Dermis lymphatic vessel endothelial cell (primary cell): Measurements from ENCODE around the gene OTOP2. TPM values are rescaled to one million over a fixed set of nuclear protein-coding genes. Genes with fewer than 3 reads are reported as not detected.

ENCODE experiments used
- total RNA-seq: library from RNA; depleted of rRNA; stranded (reverse); fragments of >200 nt; gene quantifications from 2 replicates; pipeline ENCODE4 v1.2.1, GENCODE V29; 2014

OTOP2 gene, protein sequence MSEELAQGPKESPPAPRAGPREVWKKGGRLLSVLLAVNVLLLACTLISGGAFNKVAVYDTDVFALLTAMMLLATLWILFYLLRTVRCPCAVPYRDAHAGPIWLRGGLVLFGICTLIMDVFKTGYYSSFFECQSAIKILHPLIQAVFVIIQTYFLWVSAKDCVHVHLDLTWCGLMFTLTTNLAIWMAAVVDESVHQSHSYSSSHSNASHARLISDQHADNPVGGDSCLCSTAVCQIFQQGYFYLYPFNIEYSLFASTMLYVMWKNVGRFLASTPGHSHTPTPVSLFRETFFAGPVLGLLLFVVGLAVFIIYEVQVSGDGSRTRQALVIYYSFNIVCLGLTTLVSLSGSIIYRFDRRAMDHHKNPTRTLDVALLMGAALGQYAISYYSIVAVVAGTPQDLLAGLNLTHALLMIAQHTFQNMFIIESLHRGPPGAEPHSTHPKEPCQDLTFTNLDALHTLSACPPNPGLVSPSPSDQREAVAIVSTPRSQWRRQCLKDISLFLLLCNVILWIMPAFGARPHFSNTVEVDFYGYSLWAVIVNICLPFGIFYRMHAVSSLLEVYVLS
- total RNA-seq, result not detected in 2 replicates

GRCh38 chr17:74924250-74924948 lies at the start of gene OTOP2:
TSS of gene OTOP2 (plus strand) at chr17:74924273. CDS start at chr17:74924633, 360 bp downstream.

GRCh38 chr17:74892974-74893911 lies 30.8 kb upstream of the OTOP2 start, which contains the start of gene FADS6:
TSS of gene FADS6 (minus strand) at chr17:74893633. CDS start at chr17:74893595, 38 bp downstream.

DNA sequence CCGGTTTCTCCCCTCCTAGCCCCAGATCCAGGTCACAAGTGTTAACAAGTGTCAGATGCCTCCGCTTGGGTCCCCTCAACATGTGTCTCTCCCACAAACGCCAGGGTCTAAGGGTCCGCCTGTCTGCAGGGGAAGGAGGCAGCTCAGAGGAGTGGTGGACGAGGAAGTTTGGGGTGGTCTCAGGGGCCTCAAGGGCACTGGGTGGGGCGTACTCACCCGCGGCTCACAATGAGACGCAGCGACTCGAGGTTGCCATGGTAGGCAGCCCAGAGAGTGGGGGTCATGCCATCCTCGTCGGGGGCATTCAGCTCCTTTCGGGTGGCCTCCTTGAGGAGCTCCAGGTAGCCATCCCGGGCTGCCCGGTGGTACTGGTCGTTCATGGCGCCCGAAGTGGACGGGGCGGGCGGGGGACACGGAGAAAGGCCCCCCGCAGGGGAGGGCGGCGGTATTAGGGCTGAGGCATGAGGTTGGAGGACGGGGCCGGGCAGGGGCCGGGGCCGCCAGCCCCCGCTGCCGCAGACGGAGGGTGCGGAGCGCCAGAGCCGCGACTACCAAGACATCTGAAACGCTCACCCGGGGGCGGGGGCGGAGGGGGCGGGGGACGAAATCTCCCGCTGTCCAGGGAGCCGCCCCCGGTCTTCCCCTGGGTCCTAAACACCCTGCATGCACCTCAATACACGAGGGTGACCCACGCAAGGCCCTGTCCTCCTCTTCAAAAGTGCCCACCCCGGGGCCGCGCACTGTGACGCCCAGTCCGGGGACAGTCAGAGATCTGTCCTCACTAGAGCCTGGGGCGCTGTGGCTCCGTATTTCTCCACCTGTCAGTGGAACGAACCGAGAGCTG lies 1.2 kb upstream of the OTOP2 start, which contains the start of gene USH1G:
USH1G (minus strand) TSS at position 562 of the 844 bp plus-strand sequence; CDS start at position 380, 182 bp downstream.

GRCh38 chr17:74935585-74936469 lies 11.8 kb downstream of the OTOP2 start, which contains the start of gene OTOP3:
TSS of gene OTOP3 (plus strand) at chr17:74935898. CDS start at chr17:74935922, 24 bp downstream.

DNA sequence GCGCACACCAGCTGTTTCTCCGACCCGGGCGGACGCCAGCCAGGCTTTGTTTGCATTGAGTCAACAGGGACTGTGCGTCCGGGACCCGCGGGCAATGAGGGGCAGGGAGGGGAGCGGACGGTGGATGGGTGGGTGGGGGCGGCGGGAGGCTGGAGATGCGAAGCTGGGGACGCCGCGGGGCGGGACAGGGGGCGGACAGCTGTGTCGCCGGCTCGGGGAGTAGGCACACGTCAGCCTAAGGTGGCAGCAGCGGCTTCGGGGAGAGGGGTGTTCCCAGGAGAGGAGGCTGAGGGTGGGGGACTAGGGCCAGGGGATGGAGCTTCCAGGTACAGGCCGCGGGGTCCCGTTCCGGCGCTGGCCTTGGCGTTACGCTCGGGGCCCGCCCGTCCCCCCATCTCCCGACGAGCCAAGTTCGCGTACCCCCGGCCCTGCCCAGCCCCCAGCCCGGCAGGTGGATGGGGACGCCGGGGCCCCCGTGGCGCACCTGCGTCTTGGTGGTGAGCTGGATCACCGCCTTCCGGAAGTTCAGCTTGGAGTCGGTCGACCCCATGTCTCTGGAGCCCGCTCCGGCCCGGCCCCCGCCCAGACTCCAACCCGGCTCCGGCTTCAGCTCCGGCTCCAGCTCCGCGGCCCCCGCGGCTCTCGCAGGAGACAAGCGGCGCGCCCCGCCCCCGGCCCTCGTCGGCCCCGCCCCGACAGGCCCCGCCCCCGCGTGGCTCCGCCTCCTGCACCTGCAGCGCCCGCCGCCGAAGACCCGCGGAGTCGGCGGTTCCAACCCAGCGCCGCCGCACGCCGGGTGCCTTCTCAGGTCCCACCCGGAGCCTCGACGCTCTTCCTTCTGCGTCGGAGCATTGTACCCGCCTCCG lies 48.3 kb downstream of the OTOP2 start, which contains the start of gene HID1:
HID1 (minus strand) TSS at position 653 of the 866 bp plus-strand sequence; CDS start at position 550, 103 bp downstream.

Other genes starting within 250 kb of the OTOP2 start
- gene CD300LF, start 211.3 kb upstream of the OTOP2 start, total RNA-seq, result not detected in 2 replicates
- gene RAB37, start 187.0 kb upstream of the OTOP2 start, total RNA-seq, result 0.22 and 0.26 TPM in 2 replicates
- 4.2 and 5.8 TPM in 2 replicates for gene NHERF1, start 175.6 kb upstream of the OTOP2 start, total RNA-seq
- 23.4 and 25.4 TPM in 2 replicates for gene NAT9, start 147.9 kb upstream of the OTOP2 start, total RNA-seq
- under 0.01 TPM in 1 of 2 replicates, not detected in the other for gene GRIN2C, start 64.4 kb upstream of the OTOP2 start, total RNA-seq
- gene FDXR, start 51.3 kb upstream of the OTOP2 start, total RNA-seq, result 19.3 and 20.4 TPM in 2 replicates
- not detected in 2 replicates for gene FADS6, start 30.6 kb upstream of the OTOP2 start, total RNA-seq
- not detected in 2 replicates for gene USH1G, start 1.0 kb upstream of the OTOP2 start, total RNA-seq
- gene OTOP3, start 11.6 kb downstream of the OTOP2 start, total RNA-seq, result not detected in 2 replicates
- gene HID1, start 48.5 kb downstream of the OTOP2 start, total RNA-seq, result 41.6 and 45.6 TPM in 2 replicates
- 4.3 and 7.0 TPM in 2 replicates for gene CDR2L, start 63.4 kb downstream of the OTOP2 start, total RNA-seq
- 17.1 and 18.3 TPM in 2 replicates for gene MRPL58, start 88.4 kb downstream of the OTOP2 start, total RNA-seq
- 202 and 234 TPM in 2 replicates for gene ATP5PD, start 122.7 kb downstream of the OTOP2 start, total RNA-seq
- 10.2 and 11.6 TPM in 2 replicates for gene KCTD2, start 123.0 kb downstream of the OTOP2 start, total RNA-seq
- 5.0 and 5.2 TPM in 2 replicates for gene SLC16A5, start 163.7 kb downstream of the OTOP2 start, total RNA-seq
- 2.4 and 5.8 TPM in 2 replicates for gene ARMC7, start 185.7 kb downstream of the OTOP2 start, total RNA-seq
- gene NT5C, start 207.5 kb downstream of the OTOP2 start, total RNA-seq, result 38.9 and 67.3 TPM in 2 replicates
- gene JPT1, start 230.2 kb downstream of the OTOP2 start, total RNA-seq, result 41.5 and 64.9 TPM in 2 replicates